Epithelial cell of proximal tubule (primary cell): ENCODE data around the gene SNX8. TPM values are rescaled to one million over a fixed set of nuclear protein-coding genes. Genes with fewer than 3 reads are reported as not detected.
A peak's percentile ranks its signal among the peaks of the same experiment; 100 is the strongest.

Experiments
- DNase-seq: peaks from one replicate; pipeline ENCODE4 v3.0.0-alpha.2; 2011; ENCODE audit warnings: low read depth
- H3K4me3 ChIP-seq: 2 replicates; pipeline ENCODE4 v1.5.1; 2011; ENCODE audit warnings: low read depth, mild to moderate bottlenecking, low read length
- total RNA-seq: library from RNA; depleted of rRNA; stranded (reverse); fragments of >200 nt; gene quantifications from 2 replicates; pipeline ENCODE4 v1.2.3, GENCODE V29; 2015
- TF ChIP-seq, protein P1 (sequence below): conservative IDR thresholded peaks from 2 replicates; pipeline ENCODE4 v1.5.1; 2012; ENCODE audit warnings: low read depth, mild to moderate bottlenecking, low read length

Gene SNX8
- total RNA-seq, 1 donor from 2014 or later: 9.0 TPM

DNA sequence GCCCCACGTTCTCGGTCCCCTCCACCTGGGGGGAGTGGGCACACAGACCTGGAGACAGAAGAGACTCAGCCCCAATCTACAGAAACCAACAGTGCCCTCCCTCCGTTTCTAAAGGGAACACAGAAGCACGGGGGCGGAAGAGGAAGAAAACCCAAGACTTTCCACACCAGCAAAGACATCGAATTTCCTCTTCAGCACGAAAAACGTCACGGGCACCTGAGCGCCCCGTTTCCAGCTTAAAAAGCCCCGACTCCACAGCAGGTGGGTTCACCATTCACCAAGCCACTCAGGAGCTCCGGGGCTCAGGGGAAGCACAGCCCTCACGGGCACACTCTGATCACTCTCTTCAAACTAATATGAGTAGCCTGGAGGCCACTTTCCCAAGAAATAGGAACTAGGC lies 52.6 kb downstream of the SNX8 start:
- no peak overlapping the region for H3K4me3 ChIP-seq
- TF ChIP-seq, protein P1, sequence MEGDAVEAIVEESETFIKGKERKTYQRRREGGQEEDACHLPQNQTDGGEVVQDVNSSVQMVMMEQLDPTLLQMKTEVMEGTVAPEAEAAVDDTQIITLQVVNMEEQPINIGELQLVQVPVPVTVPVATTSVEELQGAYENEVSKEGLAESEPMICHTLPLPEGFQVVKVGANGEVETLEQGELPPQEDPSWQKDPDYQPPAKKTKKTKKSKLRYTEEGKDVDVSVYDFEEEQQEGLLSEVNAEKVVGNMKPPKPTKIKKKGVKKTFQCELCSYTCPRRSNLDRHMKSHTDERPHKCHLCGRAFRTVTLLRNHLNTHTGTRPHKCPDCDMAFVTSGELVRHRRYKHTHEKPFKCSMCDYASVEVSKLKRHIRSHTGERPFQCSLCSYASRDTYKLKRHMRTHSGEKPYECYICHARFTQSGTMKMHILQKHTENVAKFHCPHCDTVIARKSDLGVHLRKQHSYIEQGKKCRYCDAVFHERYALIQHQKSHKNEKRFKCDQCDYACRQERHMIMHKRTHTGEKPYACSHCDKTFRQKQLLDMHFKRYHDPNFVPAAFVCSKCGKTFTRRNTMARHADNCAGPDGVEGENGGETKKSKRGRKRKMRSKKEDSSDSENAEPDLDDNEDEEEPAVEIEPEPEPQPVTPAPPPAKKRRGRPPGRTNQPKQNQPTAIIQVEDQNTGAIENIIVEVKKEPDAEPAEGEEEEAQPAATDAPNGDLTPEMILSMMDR: no peak

GRCh38 chr7:2260820-2261219 lies 53.4 kb downstream of the SNX8 start:
- H3K4me3 ChIP-seq: no peak overlapping the region
- TF ChIP-seq, protein P1: no peak
- DNase-seq: peak; percentile 13

More for the DNA sequence above, 52.6 kb downstream of the SNX8 start:
- DNase-seq: no peak

GRCh38 chr7:2259480-2259879 lies 54.8 kb downstream of the SNX8 start:
- TF ChIP-seq, protein P1: no peak
- H3K4me3 ChIP-seq: no peak overlapping the region
- DNase-seq: no peak

DNA sequence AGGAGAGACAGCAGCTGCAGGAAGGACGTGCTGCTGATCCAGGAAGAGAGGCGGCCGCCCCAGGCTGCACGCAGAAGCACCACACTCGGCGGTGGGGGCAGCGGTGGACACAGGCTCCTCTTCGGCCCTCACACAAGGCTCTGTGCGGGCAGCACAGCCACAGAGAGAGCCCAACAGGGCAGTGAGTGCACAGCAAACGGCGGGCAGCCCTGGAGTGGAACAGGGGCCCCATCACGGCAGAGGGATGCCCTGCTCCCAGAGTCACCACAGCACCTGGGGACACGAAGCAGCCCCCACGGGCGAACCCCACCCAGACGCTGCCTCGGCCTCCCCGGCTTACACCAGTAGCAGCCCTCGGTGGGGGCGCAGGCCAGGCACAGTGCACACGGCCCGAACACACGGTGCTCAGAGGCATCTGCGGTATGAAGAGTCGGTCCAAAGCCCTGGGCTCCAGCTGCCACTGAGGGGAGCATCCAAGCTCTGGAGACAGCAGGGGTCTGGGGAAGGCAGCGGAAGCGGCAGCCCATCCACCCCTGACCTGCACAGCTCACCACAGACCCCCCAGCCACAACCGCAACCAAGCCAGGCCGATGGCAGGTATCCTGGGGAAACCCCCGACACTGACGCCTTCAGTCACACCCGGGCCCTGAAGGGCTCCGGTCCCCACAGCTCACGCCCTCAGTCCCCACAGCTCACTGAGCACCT lies 55.4 kb downstream of the SNX8 start:
- TF ChIP-seq, protein P1: no peak
- DNase-seq: no peak
- H3K4me3 ChIP-seq: no peak overlapping the region

- H3K4me3 ChIP-seq: no peak overlapping the region
- no peak for DNase-seq
- TF ChIP-seq, protein P1: no peak
Observed at GRCh38 chr7:2257651-2258050, 56.6 kb downstream of the SNX8 start.

DNA sequence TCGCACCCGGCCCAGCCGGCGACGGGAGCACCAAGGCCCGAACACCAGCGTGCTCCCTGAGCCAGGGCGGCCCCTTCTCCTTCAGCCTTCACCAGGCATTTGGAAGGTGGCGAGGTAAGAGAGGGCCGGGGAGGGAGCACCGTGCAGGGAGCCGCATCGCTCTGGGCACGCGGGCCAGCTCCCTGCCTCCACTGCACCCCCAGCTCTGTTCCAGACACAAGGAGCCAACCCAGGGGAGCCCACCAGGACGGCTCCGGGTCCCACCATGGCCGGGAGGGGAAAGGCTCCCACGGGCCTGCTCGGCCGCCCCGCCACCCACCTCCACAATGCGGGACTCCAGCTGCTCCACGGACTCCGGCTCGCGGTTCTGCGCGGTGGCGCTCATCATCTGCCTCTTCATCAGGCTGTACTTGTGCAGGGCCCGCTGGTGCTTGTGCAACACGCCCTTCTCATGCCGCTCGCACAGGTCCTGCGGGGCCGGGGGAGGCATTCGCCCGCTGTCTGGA lies 57.1 kb downstream of the SNX8 start:
- H3K4me3 ChIP-seq: no peak overlapping the region
- no peak for DNase-seq
- TF ChIP-seq, protein P1: no peak
